GM21381 (cell line): ENCODE results near the gene MRPL1.
A peak's percentile ranks its signal among the peaks of the same experiment; 100 is the strongest.
"Not testable (repeated sequence)": the region's sequence is repeated elsewhere in the genome, so short reads cannot be mapped to it uniquely, and the experiment has no call there.

ENCODE experiments used
- ATAC-seq: cut with Tn5 transposase; IDR thresholded peaks from one replicate; pipeline ENCODE4 v1.9.1; 2021; ENCODE audit warnings: mild to moderate bottlenecking, moderate library complexity; ENCODE audit not compliant: unreplicated experiment

MRPL1 gene

GRCh38 chr4:77911842-77912450, 49.3 kb downstream of the MRPL1 start:
- peak; percentile 69 for ATAC-seq

- ATAC-seq = no peak
Observed at GRCh38 chr4:77913348-77913747, 50.7 kb downstream of the MRPL1 start.

GRCh38 chr4:77917075-77917474, 54.4 kb downstream of the MRPL1 start:
- ATAC-seq = no peak

DNA sequence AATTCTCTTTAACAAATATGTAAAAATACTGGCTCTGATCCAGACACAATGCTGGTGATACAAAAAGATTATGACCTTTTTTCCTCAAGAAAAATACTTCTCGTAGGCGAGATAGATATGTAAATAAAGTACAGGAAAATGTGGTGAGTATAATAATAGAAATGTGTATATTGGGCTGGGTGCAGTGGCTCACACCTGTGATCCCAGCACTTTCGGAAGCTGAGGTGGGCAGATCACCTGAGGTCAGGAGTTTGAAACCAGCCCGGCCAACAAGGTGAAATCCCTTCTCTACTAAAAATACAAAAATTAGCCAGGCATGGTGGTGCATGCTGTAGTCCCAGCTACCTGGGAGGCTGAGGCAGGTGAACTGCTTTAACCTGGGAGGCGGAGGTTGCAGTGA, 55.0 kb downstream of the MRPL1 start:
- no peak for ATAC-seq

DNA sequence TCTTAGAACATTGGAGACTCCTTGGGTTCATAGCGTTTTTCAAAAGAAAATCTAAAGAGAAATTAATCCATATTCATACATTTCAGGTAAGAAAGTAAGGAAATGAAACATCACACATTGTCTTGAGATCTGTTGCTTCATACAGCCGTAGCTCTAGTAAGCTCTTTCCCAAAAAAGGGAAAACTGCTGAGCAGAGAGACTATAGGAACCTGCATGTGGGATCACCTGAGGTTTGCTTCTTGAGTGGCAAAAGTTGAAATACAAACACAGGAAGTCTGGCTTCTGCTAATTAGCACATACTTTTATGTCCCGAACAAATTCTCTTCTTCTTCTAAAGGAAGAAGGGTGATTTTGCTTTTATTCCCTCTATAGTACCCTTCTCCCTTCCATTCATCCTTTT, 57.7 kb downstream of the MRPL1 start:
- no peak for ATAC-seq

GRCh38 chr4:77921701-77922100, 59.1 kb downstream of the MRPL1 start:
- ATAC-seq = no peak

- ATAC-seq = no peak
Observed at GRCh38 chr4:77922158-77923094, 59.8 kb downstream of the MRPL1 start.

GRCh38 chr4:77927991-77928925, 65.6 kb downstream of the MRPL1 start:
- no peak for ATAC-seq

DNA sequence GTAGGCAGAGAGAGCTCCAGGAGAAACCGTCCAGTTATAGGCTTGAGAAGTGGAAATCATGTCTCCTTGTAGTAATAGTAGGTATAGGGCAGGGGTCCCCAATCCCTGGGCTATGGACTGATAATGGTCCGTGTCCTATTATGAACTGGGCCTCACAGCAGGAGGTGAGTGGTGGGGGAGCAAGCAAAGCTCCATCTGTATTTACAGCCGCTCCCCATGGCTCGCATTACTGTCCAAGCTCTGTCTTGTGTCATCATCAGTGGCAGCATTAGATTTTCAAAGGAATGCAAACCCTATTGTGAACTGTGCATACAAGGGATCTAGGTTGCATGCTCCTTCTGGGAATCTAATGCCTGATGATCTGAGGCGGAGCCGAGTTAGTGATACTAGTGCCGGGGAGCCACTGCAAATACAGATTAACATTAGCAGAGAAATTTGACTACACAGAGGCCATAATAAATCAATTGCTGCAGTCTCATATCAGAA, 67.6 kb downstream of the MRPL1 start:
- no peak for ATAC-seq

DNA sequence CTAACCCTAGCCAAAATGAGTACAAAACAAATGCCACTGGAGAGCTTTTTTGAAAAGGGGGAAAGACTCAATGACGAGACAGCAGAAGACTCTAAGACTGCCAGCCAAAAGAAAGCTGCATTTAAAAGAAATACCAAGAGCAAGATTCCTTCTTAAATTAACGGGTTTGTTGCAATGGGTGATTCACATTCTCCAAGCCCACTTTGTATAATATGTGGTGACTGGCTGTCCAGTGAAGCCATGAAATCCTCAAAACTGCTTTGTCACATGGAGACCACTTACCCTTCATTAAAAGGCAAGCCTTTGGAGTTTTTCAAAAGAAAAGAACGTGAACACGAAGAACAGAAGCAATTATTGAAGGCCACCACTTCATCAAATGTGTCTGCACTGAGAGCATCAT, 68.2 kb downstream of the MRPL1 start:
- no peak for ATAC-seq

GRCh38 chr4:77931452-77932135, 69.0 kb downstream of the MRPL1 start:
- ATAC-seq = no peak

DNA sequence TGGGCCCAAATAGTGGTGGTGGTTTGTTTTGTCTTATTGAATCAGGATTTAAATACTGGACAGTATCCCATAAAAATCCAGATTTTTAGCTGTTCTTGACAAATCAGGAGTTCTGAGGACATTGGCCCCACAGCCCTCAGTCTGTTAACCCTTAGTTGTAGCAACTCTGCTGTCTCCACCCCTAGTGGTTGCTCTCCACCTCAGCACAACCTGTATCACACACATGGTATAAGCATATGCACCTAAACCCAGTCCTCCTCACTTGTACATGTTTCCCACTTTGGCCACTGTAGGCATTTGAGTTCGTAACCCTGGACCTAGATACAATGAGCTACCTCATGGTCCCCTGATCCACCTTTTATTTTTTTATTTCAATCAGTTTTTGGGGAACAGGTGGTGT, 75.9 kb downstream of the MRPL1 start:
- ATAC-seq = no peak

GRCh38 chr4:77945929-77946328, 83.3 kb downstream of the MRPL1 start:
- not testable (repeated sequence) for ATAC-seq

DNA sequence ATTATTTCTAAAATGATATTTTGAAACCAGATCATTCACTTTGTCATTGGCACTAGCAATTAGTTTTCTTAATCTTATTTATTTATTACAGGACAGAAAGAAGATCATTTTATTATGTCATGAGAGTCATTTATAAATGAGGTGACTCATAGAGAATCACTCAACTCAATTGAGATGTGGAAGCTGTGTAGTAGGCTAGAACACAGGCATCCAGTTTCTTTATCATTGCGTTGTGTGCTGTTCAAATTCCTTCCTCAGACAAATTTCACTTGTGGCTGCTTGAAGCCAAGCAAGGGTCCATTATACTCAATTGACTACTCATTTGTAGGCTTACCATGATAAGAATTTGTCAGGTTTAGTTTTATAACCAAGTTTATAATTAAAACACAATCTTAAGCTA, 87.6 kb downstream of the MRPL1 start:
- no peak for ATAC-seq

DNA sequence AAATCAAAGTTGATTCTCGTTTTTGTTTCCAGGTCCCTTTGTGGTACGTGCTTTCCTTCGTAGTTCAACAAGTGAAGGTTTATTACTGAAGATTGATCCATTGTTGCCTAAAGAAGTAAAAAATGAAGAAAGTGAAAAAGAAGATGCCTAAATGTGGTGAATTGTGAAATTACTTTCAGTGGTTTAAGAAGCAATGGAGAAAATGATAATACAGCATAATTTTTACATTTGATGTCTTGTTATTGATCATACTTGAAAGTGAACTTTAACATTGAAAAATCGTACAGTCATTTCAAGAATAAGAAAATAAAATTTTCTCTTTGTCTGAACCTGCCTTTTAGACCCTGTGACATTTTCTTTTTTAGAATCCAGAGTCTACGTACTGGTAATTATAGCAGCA, 89.8 kb downstream of the MRPL1 start:
- ATAC-seq = no peak

GRCh38 chr4:77954690-77955089, 92.1 kb downstream of the MRPL1 start:
- ATAC-seq = no peak

GRCh38 chr4:77956917-77957316, 94.3 kb downstream of the MRPL1 start:
- ATAC-seq = no peak

DNA sequence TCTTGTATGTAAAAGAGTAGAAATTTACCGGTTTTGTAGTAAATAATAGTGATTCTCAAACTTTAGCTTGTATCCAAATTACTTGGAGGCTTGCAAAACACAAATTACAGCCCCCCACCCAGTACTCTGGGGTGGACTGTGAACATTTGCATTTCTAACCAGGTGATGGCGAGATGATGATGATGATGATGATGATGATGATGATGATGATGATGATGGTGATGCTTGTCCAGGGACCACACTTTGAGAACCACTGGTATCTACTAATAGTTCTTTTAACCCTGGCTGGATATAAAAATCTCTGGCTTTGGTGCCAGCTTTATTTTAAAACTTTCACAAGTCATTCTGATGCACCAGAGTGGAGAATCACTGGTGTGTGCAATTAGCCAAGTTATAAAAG, 96.3 kb downstream of the MRPL1 start:
- no peak for ATAC-seq

DNA sequence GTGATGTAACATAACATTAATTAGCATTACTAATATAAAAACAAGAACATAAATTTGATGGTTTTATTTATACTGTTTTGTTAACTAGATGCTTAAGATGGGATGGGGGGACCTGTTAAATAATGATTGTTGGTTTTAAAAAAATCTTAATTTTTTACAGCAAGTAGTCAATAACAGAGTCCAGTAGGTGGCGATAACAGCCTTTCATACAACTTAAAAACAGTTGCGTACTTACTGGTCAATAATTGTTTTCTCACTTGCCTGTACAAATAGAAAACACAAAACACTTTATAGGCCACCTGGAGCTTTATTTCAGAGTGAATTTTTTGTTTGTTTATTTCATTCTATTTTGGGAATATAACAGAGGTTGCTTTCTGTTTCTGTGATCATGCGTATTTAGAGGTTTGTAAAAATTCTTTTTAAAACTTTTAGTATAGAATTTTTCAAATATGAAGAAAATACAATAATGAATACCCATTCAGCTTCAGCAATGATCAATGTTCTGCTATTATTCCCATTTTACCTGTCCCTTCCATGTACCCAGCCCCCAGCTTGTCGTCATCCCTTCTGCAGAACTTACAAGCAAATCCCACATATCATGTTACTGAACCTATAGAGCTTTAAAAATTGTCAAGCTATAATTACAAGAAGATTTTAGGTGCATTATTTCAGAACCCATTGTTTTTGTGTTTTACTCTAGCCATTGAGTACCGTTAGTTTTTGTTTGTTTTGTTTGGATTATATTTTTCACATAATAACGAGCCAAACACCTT, 97.1 kb downstream of the MRPL1 start:
- ATAC-seq = no peak

- ATAC-seq = no peak
Observed at GRCh38 chr4:77960367-77960766, 97.7 kb downstream of the MRPL1 start.
